ENCODE measurements around the gene SIK3. TPM values are rescaled to one million over a fixed set of nuclear protein-coding genes. Genes with fewer than 3 reads are reported as not detected.

Gene SIK3
- total and polyA plus RNA-seq, 12 donors = 11.7 to 176 (median 25.2) TPM

DNA sequence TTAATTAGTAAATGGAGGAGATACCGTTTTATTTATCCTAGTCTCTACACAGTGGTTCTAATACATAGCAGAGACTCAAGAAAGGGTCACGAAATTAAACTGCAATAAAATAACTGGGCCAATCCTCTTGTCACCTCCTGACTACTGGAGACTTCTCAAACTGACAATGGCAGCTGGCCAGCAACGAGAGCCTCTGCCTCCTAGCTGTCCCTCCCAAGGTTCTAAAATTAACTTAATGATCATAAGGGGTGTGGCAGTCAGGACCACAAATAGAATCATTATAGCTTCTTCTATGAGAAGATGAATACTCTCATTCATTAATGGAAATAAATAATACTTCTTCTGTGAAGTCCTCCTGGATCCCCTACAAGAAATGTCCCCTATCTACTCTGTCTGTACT is 197.0 kb downstream of the SIK3 start:
- Histone ChIP-seq H3K27me3 (no peaks in the 10 kb centered on the region), H3K27ac (no peak overlapping the region), H3K36me3 (replicated peaks in 1 of 2) (peaks cover 0 to 6% of the 10 kb centered on the region in 2 donors), H3K4me3 (no peak overlapping the region), H3K4me1 (replicated peaks in 1 of 2) (no peaks in the 10 kb centered on the region), H3K9me3 (replicated peaks in 1 of 3) (no peaks in the 10 kb centered on the region)
- no peak for TF ChIP-seq POLR2A (IDR thresholded peaks at IDR 0.05)
- TF ChIP-seq, protein P1, sequence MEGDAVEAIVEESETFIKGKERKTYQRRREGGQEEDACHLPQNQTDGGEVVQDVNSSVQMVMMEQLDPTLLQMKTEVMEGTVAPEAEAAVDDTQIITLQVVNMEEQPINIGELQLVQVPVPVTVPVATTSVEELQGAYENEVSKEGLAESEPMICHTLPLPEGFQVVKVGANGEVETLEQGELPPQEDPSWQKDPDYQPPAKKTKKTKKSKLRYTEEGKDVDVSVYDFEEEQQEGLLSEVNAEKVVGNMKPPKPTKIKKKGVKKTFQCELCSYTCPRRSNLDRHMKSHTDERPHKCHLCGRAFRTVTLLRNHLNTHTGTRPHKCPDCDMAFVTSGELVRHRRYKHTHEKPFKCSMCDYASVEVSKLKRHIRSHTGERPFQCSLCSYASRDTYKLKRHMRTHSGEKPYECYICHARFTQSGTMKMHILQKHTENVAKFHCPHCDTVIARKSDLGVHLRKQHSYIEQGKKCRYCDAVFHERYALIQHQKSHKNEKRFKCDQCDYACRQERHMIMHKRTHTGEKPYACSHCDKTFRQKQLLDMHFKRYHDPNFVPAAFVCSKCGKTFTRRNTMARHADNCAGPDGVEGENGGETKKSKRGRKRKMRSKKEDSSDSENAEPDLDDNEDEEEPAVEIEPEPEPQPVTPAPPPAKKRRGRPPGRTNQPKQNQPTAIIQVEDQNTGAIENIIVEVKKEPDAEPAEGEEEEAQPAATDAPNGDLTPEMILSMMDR (IDR thresholded peaks at IDR 0.05) = no peak
- no peak for DNase-seq
- WGBS, 4 donors = 72 to 78% (median 75%) methylated on average over 3 of the region's 3 CpGs
- intact Hi-C loops (cut with DNase I) = no loop called here

GRCh38 chr11:116896211-116896610 is 202.0 kb downstream of the SIK3 start:
- Histone ChIP-seq H3K4me1 (replicated peaks in 1 of 2) (no peaks in the 10 kb centered on the region), H3K9me3 (replicated peaks in 1 of 3) (no peaks in the 10 kb centered on the region), H3K27ac (no peak overlapping the region), H3K36me3 (replicated peaks in 1 of 2) (peaks cover 0 to 12% of the 10 kb centered on the region in 2 donors), H3K27me3 (no peaks in the 10 kb centered on the region), H3K4me3 (no peak overlapping the region)
- WGBS, 4 donors = 95 to 98% (median 97%) methylated on average over 8 of the region's 8 CpGs
- intact Hi-C loops (cut with DNase I) = no loop called here
- DNase-seq = no peak
- TF ChIP-seq, protein P1 (IDR thresholded peaks at IDR 0.05) = no peak
- no peak for TF ChIP-seq POLR2A (IDR thresholded peaks at IDR 0.05)

- peaks cover 0 to 12% of the 10 kb centered on the region in 2 donors for H3K36me3 ChIP-seq (replicated peaks in 1 of 2)
- no peaks in the 10 kb centered on the region for H3K4me1 ChIP-seq (replicated peaks in 1 of 2)
- intact Hi-C loops (cut with DNase I) = no loop called here
- TF ChIP-seq, protein P1 (IDR thresholded peaks at IDR 0.05) = peak in 4 of 6 experiments; percentile 15 to 30 (median 28)
- no peak for TF ChIP-seq POLR2A (IDR thresholded peaks at IDR 0.05)
- H3K27ac ChIP-seq = no peak overlapping the region
- no peaks in the 10 kb centered on the region for H3K27me3 ChIP-seq
- no peak overlapping the region for H3K4me3 ChIP-seq
- no peak for DNase-seq
- WGBS, 4 donors = 59 to 77% (median 69%) methylated on average over 11 of the region's 11 CpGs
- no peaks in the 10 kb centered on the region for H3K9me3 ChIP-seq (replicated peaks in 1 of 3)
These were observed 203.0 kb downstream of the SIK3 start for GRCh38 chr11:116895048-116895757.

- Histone ChIP-seq H3K4me1 (replicated peaks in 1 of 2) (no peaks in the 10 kb centered on the region), H3K9me3 (replicated peaks in 1 of 3) (no peaks in the 10 kb centered on the region), H3K27ac (no peak overlapping the region), H3K4me3 (no peak overlapping the region), H3K27me3 (no peaks in the 10 kb centered on the region), H3K36me3 (replicated peaks in 1 of 2) (peaks cover 0 to 12% of the 10 kb centered on the region in 2 donors)
- TF ChIP-seq, protein P1 (IDR thresholded peaks at IDR 0.05) = no peak
- no peak for TF ChIP-seq POLR2A (IDR thresholded peaks at IDR 0.05)
- WGBS, 4 donors = 80 to 96% (median 89%) methylated on average over 2 of the region's 2 CpGs
- intact Hi-C loops (cut with DNase I) = no loop called here
- DNase-seq = no peak
These were observed 204.3 kb downstream of the SIK3 start for GRCh38 chr11:116893906-116894305.

Measured in adrenal gland (tissue), 12 donors.